Raji (cell line): ENCODE measurements around the gene C1QL1.

Experiments used
- POLR2A ChIP-seq: IDR thresholded peaks from 2 replicates; pipeline ENCODE4 v1.6.1; 2011; ENCODE audit warnings: low read depth, low read length, control low read depth; ENCODE audit not compliant: insufficient read depth

Gene C1QL1

DNA sequence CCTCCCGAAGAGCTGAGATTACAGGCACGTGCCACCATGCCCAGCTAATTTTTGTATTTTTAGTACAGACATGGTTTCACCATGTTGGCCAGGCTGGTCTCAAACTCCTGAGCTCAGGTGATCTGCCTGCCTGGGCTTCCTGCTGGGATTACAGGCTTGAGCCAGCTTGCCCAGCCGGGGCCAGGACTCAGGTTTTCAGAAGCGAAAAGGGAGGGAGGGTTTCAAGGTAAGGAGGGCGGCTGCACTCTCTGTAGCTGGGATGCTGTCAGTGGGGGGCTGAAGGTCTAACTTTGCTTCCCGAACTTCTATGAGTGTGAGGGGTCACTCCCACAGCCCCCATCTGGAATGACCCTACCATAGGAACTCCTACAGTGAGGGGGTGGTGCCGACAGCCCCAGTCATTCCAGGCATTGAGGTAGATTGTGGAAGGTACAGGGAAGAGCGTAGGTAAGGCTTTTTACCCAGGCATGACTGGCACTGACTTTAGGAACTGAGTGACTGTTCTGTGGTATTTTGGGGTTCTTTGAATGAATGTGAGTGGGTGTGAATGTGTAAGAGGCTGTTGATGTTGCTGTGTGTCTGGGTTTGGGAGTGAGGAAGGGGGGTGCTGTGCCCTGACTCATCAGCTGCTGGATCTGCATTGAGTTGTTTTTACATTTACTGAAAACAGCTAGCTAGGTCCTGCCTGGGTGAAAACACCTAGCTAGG is 3.8 kb upstream of the C1QL1 start:
- TF ChIP-seq POLR2A = no peak

DNA sequence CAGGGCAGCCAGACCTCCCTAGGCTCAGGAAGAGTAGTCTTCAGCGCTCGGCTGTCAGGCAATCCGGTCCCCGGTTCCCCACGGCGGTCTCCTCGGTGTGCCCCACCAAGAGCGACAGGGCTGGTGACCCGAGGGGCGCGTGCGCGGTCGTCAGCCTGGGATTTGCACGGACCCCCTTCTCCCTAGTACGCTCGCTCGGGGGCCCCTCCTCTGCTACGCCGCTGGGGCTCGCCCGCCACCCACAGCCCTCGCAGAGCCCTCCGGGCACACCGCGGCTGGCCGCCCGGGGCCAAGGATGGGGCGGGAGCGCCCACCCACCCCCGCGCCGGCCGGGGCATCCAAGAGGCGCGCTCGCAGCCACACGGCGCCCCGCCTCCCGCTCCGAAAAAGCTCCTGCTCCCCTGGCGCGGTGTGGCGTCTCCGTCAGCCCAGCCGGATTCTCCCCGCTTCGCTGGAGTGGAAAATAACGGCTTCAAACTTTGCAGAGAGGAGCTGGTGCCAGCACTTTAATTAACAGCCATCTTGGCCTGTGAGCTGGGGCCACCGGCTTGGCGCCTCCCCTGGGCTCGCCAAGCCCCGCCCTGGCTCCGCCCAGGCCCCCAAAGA is 2.1 kb upstream of the C1QL1 start:
- TF ChIP-seq POLR2A = no peak

DNA sequence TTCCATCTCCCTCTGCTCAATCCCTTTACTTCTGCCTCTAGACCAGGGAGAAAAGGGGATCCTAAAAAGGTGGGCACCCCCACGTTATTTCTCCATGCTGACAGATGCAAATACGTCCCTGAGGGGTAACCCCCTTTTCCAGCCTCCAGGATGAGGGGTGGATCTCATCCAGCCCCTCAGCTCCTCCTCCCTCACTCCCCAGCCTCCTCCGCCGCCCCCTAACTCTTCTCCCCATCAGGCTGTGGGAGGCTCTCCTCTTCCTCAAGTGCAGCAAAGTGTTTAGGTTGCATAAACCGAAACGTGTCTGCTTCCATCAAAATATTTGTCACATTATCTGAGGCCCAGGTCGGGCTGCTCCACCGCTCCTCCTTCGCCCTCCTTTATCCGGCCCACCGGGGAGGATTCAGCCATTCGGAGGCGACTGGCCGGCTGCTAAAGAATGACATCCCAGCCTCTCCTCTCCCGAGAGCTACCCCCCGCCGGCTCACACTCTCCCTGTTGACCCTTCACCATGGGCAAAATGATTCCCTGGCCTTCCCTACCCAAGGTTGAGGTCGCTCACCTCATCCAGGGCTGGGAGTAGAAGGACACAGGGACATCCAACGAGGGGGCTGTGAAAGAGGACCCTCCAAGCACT is 1.2 kb upstream of the C1QL1 start:
- no peak for TF ChIP-seq POLR2A

DNA sequence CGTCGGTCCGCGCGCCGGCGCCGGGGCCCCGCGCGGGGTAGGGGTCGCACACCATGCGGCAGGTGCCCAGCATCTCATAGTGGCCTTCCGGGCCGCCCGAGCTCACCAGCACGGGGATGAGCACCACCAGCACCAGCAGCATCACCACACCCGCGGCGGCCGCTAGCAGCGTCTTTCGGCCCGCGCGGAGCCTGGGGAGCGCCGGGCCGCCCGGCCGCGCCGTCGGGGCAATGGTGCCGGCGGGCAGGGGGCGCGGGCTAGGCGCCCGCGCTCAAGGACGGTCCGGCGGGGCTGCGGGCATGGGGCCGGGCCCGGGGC is 237 bp downstream of the C1QL1 start:
- no peak for TF ChIP-seq POLR2A

DNA sequence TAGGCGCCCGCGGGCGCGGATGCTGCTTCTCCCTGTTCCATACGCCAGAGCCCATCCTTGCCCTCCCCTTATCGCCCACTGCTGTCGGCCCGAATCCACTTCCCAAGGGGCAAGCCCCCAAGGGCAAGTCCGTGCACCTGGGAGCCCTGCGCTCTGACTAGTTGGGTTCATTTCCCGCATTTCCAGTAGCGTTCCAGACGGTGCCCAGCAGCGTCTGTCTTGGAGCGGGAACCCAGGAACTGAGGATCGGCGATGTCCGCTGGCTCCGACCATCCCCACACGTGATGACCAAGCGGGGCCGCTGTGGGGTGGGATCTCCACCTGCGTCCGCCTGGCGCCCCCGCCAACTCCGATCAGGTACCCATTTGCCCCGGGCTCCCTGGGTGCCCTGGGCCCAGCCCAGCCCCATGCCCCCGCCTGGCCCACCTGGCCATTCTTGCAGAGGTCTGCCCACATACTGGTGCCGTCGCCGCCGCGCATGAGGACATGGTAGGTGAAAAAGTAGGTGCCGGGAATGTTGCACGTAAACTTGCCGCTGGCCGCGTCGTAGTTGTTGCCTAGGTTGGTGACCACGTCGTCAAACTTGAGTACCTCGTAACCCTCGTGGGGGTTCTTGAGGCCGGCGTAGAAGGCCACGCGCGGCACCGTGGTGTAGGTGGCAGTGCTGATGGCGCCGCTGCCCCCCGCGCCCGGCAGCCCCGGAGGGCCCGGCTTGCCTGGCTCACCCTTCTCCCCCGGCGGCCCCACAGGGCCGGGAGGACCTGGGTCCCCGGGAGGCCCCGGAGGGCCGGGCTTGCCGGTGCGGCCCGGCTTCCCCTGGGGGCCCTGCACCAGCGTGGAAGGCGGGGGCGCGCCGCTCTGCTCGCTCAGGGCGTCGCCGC is 837 bp downstream of the C1QL1 start:
- TF ChIP-seq POLR2A = no peak

DNA sequence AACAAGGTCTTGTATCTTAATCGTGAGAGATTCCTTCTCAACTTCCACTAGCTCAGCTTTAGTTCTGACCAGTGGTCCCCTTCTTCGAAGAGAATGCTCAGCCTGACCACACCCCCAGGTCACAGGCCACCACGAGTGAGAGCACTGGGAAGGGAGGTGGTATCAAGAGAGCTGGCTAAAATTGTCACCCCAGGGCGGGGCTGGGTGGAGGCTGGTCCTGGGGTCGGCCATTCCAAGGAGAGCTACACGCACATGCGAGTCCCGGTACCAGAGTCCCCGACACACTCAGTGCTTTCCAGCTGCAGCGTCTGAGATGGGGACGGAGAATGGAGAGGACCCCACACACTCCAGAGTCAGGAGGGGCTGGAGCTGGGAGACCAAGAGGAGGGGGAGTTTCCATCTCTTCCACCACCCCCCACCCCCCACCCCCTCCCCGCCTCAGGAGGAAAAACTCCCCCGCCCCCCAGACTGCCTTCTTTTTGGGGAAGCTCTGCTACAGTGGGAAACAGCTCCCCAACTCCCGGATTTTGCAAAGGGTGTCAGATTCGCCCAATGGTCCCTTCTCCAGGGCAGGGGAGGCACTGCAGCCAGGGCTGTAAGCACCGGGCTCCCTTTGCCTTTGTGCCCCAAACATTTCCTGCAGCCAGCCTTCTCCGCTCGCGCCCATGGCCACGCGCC is 1.6 kb downstream of the C1QL1 start:
- TF ChIP-seq POLR2A = no peak

DNA sequence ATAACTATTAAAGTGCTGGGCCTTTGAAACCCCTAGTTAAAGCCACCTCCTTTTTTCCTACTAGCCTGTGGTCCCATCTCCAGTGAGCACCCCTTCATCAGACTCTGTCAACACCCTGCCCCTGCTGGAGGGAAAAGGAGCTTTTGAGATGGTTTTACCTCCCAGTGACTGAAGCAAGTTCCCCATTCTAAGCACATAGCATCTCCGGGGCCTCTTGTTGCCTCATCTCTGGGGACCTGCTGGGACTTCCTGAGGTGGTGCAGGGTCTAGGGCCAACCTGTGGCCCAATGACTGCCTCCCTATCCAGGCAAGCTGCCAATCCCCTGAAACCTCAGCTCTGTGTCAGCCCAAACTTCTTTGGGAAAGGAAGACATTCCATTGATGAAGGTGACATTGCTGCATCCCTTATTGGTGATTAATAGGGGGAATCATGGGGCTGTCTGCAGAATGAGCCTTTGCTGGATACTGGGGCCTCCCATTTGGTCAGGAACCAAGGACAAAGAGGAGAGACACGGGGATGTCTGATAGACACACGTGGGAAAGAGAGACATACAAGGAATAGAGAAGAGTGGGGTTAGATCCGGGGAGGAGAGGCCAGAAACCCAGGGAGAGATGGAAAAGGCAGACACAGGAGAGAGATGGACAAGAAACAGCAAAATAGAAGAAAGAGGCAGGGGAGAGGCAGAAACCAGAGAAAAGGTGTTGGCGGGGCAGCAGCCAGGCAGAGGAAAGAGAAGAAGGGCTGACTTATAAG is 2.4 kb downstream of the C1QL1 start:
- no peak for TF ChIP-seq POLR2A

DNA sequence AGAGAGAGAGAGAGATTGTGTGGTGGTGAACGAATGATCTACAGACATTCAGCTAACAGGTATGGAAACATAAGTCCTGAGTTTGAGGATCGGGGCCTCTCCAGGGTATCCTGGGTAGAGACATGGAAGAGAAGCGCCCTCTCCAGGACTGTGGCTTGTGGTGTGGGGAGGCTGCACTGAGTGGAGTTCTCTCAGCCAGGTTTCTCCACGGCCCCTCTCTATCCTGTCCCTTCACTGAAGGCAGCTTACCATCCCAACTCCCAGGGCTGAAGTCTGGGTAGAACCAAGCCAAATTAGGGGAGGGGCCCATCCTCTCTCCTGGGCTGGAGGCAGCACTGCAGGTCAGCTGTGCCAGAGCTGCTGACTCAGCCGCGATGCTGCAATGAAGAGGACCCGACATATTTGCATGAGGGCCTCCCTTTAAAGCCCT is 6.2 kb downstream of the C1QL1 start:
- TF ChIP-seq POLR2A = no peak

DNA sequence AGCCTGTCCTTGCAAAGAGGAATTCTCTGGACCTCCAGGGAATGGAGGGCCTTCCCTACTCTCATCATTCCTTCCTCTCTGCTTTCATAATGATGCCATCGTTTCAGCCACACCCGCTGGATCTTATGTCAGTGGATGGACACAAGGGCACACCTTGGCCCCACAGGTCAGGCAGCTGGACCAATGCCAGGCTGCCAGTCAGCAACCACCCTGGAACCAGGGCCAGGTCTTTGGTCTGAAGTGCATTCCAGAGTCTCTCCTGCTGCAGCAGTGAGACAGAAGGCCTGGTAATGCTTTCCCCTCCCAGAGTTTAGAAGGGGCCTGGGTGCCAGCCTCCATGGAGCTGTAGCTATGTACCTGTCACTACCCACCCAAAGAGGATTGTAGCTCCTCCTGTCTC is 7.4 kb downstream of the C1QL1 start:
- no peak for TF ChIP-seq POLR2A

DNA sequence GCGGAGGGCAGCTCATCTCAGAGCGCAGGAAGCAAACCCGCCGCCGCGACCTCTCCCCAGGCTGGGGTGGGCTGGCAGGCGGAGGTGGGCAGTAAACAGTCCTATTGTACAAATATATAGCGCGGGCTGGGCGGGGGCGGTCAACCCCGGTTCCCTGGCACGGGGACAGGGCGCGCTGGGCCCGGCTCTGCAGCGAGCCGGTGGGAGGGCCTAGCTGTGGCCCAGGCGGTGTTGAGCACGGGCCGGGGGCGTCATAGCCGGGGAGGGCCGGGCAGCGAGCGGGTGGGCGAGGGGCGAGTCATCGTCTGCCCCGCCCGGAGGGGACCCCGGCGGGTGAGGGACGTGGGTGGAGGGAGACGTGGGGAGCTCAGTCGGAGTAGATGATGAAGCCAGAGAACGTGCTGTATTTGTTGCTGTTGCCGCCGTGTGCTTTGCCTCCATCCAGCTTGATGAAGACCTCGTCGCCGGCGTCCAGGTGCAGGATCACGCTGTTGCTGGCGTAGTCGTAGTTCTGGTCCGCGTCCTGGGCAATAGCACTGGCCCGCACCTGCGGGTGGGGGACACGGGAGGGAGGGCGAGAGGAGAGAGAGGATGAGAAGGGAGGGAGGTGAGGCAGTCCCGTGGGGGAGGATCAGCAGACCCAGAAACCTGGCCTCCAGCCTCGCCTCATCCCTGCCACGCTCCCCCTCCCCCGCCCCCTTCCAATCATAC is 8.1 kb downstream of the C1QL1 start:
- no peak for TF ChIP-seq POLR2A

DNA sequence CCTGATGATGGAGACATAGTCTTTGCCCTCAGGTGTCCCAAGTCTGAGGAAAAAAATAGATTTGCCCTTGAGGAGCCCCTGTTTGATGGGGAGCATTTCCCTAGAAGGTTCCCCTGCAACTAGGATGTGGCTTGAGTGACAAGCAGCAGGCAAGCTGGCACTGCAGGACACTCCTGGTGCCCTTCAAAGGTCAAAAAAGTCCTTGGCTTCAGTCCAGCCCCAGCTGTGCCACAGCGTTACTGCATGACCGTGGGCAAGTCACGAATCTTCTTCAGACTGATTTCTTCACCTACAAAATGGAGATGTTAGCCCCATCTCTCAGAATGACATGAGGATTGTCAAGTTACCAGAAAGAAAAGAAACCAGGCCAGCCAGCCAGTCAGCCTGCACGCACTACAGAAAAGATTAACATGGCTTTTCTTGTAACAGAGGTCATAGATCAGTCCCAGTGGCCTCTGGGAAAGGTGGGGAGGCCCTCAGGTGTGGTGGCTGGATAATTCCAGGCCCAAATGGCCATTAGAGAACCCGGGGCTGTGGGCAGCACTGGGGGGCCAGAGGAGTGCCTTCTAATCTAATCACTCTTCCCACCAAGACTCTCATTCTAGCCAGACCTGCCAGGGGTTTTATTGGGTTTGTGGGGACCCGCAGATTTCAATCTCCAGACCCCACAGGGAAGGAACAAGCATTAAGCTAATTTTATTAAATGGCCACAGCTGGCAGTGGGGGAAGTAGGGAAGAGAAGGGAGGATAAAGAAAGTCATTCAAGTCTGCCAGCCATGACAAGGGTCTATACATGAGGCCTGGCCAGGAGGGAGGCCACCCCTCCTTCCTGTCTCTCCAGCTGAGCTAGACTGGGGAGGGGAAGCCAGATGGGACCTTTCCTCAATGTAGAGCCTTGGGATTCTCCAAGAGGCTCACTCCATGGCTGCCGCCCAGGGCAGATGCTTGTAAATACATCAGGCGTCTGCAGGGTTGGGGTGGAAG is 10.8 kb downstream of the C1QL1 start:
- no peak for TF ChIP-seq POLR2A

DNA sequence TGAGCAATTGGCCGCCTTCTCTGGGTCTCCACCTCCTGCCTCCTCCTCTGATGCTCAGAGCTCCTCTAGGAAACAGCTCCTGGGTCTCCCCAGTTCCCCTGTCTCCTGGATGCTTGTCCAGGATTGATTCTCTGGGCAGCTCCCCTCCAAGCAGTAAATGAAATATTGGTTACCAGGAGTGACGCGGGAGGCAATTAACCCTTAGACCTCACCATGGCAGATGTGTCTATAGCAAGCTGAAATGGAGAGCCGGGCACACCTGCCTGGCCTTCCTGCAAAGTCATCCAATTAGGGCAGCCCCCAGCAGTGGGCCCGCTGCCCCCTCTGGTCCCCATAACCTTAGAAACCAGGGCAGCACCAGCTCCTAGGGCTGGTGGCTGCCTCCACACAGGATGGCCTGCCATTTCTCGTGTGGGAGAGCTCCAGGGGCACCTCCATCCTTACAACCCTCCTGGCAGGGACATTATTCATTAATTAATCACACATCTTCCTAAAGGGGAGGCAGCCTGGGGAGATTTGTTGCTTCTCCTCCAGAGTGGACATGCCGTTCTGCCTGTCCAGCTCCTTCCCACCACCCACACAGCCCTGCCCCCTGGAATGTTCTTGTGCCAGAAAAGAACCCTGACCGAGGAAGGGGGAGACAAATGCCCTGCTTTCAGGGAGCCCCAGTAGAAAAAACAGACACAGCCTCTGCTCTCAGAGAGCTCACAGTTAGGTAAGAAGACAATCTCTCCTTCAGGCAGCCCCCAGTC is 12.3 kb downstream of the C1QL1 start:
- TF ChIP-seq POLR2A = no peak

DNA sequence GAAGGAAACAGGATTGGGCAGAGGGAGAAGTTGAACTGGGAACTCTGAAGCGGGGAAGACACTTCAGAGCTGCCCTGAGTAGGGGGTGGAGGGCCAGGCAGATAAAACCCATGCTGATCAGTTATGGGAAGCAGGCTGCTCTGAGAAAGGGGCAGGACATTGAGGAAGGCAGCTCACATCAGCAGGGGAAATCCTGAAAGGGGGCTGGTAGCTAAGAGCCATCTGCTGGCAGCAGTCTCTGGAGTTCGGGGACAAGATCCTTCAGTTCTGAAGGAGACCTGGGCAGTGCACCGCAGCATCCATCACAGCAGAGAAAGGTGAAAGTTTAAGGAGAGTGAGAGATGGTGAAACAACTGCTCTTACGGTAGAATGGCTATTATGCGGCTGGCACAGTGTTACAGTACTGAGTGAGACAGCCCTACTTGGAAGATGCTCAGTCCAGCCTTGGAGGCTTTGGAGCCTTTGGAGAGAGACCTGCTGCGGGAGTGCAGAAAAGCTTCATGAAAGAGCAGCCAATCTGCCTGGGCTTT is 15.1 kb downstream of the C1QL1 start:
- TF ChIP-seq POLR2A = no peak
